ENCODE data around the gene ATG4C. TPM values are rescaled to one million over a fixed set of nuclear protein-coding genes. Genes with fewer than 3 reads are reported as not detected.

Gene ATG4C
- total and polyA plus RNA-seq, 2 donors from 2014 or later: 8.7 to 9.5 TPM

DNA sequence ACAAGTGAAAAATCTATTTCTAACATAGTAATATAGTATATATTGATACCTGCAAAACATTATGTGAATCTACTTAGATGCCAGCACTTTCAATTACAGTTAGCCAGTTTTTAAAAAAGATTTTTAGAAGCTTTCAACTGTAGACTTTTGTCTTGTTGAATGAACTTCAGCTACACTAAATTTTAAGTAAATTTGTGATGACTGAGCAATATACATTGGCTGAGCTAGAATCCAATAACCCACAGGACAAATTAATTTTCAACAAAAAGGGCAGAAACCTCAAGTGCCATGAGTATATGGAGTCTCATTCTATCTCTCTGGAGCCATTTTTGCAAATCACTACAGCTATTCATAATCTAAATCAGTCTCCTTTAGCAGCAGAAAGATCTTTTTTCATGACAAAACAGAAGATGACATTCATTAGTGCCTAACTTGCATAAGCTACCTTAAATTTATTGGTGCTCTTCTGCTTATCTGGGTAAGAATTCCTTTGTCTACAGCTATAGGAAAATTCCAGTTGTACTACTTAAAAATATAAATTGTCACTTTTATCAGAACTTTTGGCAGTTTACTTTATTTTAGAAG, 100.3 kb downstream of the ATG4C start:
- Histone ChIP-seq H3K4me3 (ENCODE audit: low read length in 3 of 3) (no peak overlapping the region), H3K4me1 (ENCODE audit: control insufficient read depth in 2 of 3, insufficient read depth in 2 of 3, low read depth in 1 of 3, low read length in 3 of 3) (no peaks in the 10 kb centered on the region), H3K9ac (ENCODE audit: low read length in 3 of 3) (no peak overlapping the region), H3K36me3 (ENCODE audit: control insufficient read depth in 2 of 3, insufficient read depth in 3 of 3, low read length in 3 of 3) (no peaks in the 10 kb centered on the region), H3K9me3 (ENCODE audit: control insufficient read depth in 2 of 3, insufficient read depth in 1 of 3, low read length in 3 of 3) (peaks cover 0 to 3% (median 0%) of the 10 kb centered on the region in 3 donors), H3K27me3 (ENCODE audit: control insufficient read depth, insufficient read depth, low read length) (no peaks in the 10 kb centered on the region), H3K27ac (ENCODE audit: low read depth in 2 of 2, low read length in 2 of 2) (no peak overlapping the region)
- FAIRE-seq (no peak), DNase-seq (no peak)
- intact Hi-C loops (cut with DNase I): no loop called here
- TF ChIP-seq, protein P1, sequence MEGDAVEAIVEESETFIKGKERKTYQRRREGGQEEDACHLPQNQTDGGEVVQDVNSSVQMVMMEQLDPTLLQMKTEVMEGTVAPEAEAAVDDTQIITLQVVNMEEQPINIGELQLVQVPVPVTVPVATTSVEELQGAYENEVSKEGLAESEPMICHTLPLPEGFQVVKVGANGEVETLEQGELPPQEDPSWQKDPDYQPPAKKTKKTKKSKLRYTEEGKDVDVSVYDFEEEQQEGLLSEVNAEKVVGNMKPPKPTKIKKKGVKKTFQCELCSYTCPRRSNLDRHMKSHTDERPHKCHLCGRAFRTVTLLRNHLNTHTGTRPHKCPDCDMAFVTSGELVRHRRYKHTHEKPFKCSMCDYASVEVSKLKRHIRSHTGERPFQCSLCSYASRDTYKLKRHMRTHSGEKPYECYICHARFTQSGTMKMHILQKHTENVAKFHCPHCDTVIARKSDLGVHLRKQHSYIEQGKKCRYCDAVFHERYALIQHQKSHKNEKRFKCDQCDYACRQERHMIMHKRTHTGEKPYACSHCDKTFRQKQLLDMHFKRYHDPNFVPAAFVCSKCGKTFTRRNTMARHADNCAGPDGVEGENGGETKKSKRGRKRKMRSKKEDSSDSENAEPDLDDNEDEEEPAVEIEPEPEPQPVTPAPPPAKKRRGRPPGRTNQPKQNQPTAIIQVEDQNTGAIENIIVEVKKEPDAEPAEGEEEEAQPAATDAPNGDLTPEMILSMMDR (IDR thresholded peaks at IDR 0.05; ENCODE audit: borderline replicate concordance, extremely low read depth, insufficient read depth): no peak

DNA sequence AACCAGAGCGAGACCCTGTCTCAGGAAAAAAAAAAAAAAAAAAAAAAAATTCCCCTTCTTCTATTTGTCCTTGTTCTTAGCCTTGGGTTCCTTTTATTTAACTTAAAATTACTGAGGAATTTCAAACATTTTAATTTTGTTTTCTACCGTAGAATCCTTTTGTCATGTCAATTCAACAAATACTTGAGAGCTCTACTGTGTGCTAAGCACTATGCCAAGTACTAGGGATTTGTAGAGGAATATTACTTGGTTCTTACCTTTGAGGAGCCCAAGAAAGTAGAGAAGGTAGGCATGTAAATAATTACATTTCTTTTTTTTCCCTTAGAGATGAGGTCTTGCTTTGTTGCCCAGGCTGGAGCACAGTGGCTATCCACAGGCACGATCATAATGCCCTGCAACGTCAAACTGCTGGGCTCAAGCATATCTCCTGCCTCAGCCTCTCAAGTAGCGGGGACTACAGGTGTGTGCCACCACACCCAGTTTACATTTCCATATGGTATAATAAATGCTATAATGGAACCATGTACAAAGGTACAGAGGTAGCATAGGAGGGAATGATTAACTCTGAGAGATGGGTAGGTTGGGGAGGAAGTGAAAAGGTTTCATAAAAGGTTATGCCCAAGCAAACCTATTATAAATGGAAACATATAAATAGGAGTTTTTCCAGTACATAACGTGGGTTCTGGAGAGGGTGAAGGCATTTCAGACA, 104.0 kb downstream of the ATG4C start:
- H3K9ac ChIP-seq (ENCODE audit: low read length in 3 of 3): no peak overlapping the region
- no peak overlapping the region for H3K4me3 ChIP-seq (ENCODE audit: low read length in 3 of 3)
- no peak for FAIRE-seq
- H3K9me3 ChIP-seq (ENCODE audit: control insufficient read depth in 2 of 3, insufficient read depth in 1 of 3, low read length in 3 of 3): no peaks in the 10 kb centered on the region
- no peaks in the 10 kb centered on the region for H3K4me1 ChIP-seq (ENCODE audit: control insufficient read depth in 2 of 3, insufficient read depth in 2 of 3, low read depth in 1 of 3, low read length in 3 of 3)
- no peaks in the 10 kb centered on the region for H3K27me3 ChIP-seq (ENCODE audit: control insufficient read depth, insufficient read depth, low read length)
- TF ChIP-seq, protein P1 (IDR thresholded peaks at IDR 0.05; ENCODE audit: borderline replicate concordance, extremely low read depth, insufficient read depth): no peak
- H3K36me3 ChIP-seq (ENCODE audit: control insufficient read depth in 2 of 3, insufficient read depth in 3 of 3, low read length in 3 of 3): no peaks in the 10 kb centered on the region
- intact Hi-C loops (cut with DNase I): no loop called here
- no peak for DNase-seq
- no peak overlapping the region for H3K27ac ChIP-seq (ENCODE audit: low read depth in 2 of 2, low read length in 2 of 2)

DNA sequence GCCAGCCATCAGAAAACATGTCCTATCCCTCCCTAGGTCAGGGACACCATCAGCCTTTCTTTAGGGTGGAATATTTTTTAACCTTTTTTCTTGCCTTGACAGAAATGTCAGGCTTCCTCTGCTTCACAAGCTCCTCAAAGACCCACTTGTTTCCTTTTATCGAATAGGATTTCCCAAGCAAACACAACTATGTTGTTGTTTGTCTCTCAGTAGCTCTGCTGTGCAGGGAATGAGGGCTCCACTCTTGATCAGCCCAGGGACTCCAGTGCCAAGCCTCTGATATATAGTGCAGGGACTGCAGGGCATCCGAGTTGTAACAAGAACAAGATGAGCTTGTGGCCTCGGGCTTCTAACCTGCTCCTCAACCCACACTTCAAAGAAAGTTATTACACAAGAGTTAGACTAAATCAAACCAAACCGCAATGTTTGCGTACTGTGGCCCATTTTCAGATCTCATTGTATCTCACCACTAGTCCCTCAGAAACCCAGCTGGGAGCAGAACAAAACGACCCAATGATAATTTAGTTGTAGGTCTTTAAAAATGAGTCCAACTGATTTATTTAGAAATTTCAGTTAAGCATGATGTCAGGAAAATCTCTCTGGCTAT, 108.1 kb downstream of the ATG4C start:
- no peak overlapping the region for H3K4me3 ChIP-seq (ENCODE audit: low read length in 3 of 3)
- DNase-seq (no peak), FAIRE-seq (no peak)
- TF ChIP-seq, protein P1 (IDR thresholded peaks at IDR 0.05; ENCODE audit: borderline replicate concordance, extremely low read depth, insufficient read depth): no peak
- H3K9me3 ChIP-seq (ENCODE audit: control insufficient read depth in 2 of 3, insufficient read depth in 1 of 3, low read length in 3 of 3): no peaks in the 10 kb centered on the region
- H3K36me3 ChIP-seq (ENCODE audit: control insufficient read depth in 2 of 3, insufficient read depth in 3 of 3, low read length in 3 of 3): no peaks in the 10 kb centered on the region
- H3K4me1 ChIP-seq (ENCODE audit: control insufficient read depth in 2 of 3, insufficient read depth in 2 of 3, low read depth in 1 of 3, low read length in 3 of 3): no peaks in the 10 kb centered on the region
- H3K27ac ChIP-seq (ENCODE audit: low read depth in 2 of 2, low read length in 2 of 2): no peak overlapping the region
- H3K9ac ChIP-seq (ENCODE audit: low read length in 3 of 3): no peak overlapping the region
- intact Hi-C loops (cut with DNase I): no loop called here
- H3K27me3 ChIP-seq (ENCODE audit: control insufficient read depth, insufficient read depth, low read length): no peaks in the 10 kb centered on the region
